K562 (cell line): ENCODE data around the gene RHEBL1. TPM values are rescaled to one million over a fixed set of nuclear protein-coding genes. Genes with fewer than 3 reads are reported as not detected.

Experiments used
- ATAC-seq: fragments of 200-7000 bp; cut with Tn5 transposase; 3 replicates; pipeline ENCODE4 v1.9.1; 2020; ENCODE audit warnings: moderate library complexity
- BruUV-seq: library from RNA; stranded (reverse); fragments of 400-500 nt; replicated peaks from 2 replicates; lab custom pipeline; 2021; lab: Mats Ljungman, UMichigan
- CTCF ChIA-PET: fragments of 300-600 bp; formaldehyde crosslinking; extraction: SDS; loops from one replicate; lab custom pipeline; 2021; ENCODE audit warnings: low intra/inter-chr PET ratio; lab: Yijun Ruan, JAX
- POLR2A ChIA-PET: fragments of 300-600, 350-650 bp; sonication (Branson Sonifier 250); formaldehyde crosslinking; extraction: SDS; loops from one replicate; lab custom pipeline; 2021; ENCODE audit warnings: antibody characterized with exemption, inconsistent platforms; lab: Yijun Ruan, JAX
- DNase-seq, 4 experiments: peaks; one replicate each; pipeline versions ENCODE4 v3.0.0 to v3.0.0-alpha.2; 2011 to 2018; ENCODE audit warnings: low spot score in 3 of 4, mixed read lengths in 3 of 4; ENCODE audit errors: extremely low read depth in 1 of 4
- FAIRE-seq: peaks from 2 replicates; lab custom pipeline; 2011; peaks lifted over from hg19 to GRCh38; lab: Jason Lieb, UNC
- H2AFZ ChIP-seq: 2 replicates; pipeline ENCODE4 v1.6.0; 2011; ENCODE audit warnings: low read depth, low read length, control low read depth, inconsistent platforms
- H3K27ac ChIP-seq: fragments of 200-600 bp; 3 replicates; pipeline ENCODE4 v1.8.0; 2011; ENCODE audit warnings: low read depth, mild to moderate bottlenecking, control low read depth, inconsistent platforms, low read length, moderate library complexity, mixed read lengths; ENCODE audit errors: extremely low read depth
- H3K27me3 ChIP-seq, 2 experiments: fragments of 300-600 bp in 1 of 2; 2 replicates in 1 of 2; 3 replicates in 1 of 2; pipeline versions ENCODE4 v1.6.0 to v1.8.0; 2011; ENCODE audit warnings: inconsistent platforms in 2 of 2, low read length in 2 of 2, mild to moderate bottlenecking in 1 of 2, mixed read lengths in 1 of 2, moderate library complexity in 1 of 2; ENCODE audit not compliant: control insufficient read depth in 2 of 2, insufficient read depth in 2 of 2
- H3K36me3 ChIP-seq: fragments of 300-600 bp; 3 replicates; pipeline ENCODE4 v1.8.0; 2011; ENCODE audit warnings: mild to moderate bottlenecking, low read length, inconsistent platforms; ENCODE audit not compliant: control insufficient read depth, insufficient read depth
- H3K4me1 ChIP-seq, 2 experiments: fragments of 200-600 bp in 1 of 2; replicated peaks in 1 of 2; 2 replicates in 1 of 2; 3 replicates in 1 of 2; pipeline versions ENCODE4 v1.5.1 to v1.8.0; 2011; ENCODE audit warnings: inconsistent platforms in 2 of 2, low read length in 2 of 2, mild to moderate bottlenecking in 1 of 2, mixed read lengths in 1 of 2, moderate library complexity in 1 of 2; ENCODE audit not compliant: control insufficient read depth in 2 of 2, insufficient read depth in 2 of 2
- H3K4me2 ChIP-seq: 2 replicates; pipeline ENCODE4 v1.6.1; 2011; ENCODE audit warnings: low read length, control low read depth, inconsistent platforms, mixed read lengths; ENCODE audit not compliant: insufficient read depth
- H3K4me3 ChIP-seq: fragments of 200-600 bp; sonication (generic), shearing (Covaris generic); 2 replicates; pipeline ENCODE4 v1.5.1; 2016; ENCODE audit warnings: control low read depth, inconsistent platforms
- H3K79me2 ChIP-seq: fragments of 200-600 bp; 3 replicates; pipeline ENCODE4 v1.8.0; 2011; ENCODE audit warnings: low read length, inconsistent platforms; ENCODE audit not compliant: control insufficient read depth, insufficient read depth
- H3K9ac ChIP-seq, 2 experiments: 2 replicates each; pipeline versions ENCODE4 v1.6.0 to v1.6.1; 2011; ENCODE audit warnings: low read depth in 2 of 2, low read length in 2 of 2, control low read depth in 1 of 2, inconsistent platforms in 1 of 2, mild to moderate bottlenecking in 1 of 2, mixed read lengths in 1 of 2; ENCODE audit not compliant: insufficient read depth in 1 of 2
- H3K9me1 ChIP-seq: one replicate; pipeline ENCODE4 v1.6.0; 2011; ENCODE audit warnings: inconsistent platforms, mild to moderate bottlenecking, low read length, moderate library complexity; ENCODE audit not compliant: control insufficient read depth, insufficient read depth
- H3K9me3 ChIP-seq: replicated peaks from 2 replicates; pipeline ENCODE4 v1.5.1; 2011; ENCODE audit warnings: low read depth, low read length, inconsistent platforms; ENCODE audit not compliant: control insufficient read depth, insufficient read depth
- H4K20me1 ChIP-seq: replicated peaks from 2 replicates; pipeline ENCODE4 v1.6.1; 2011; ENCODE audit warnings: low read length, inconsistent platforms, mixed read lengths; ENCODE audit not compliant: control insufficient read depth, insufficient read depth
- ELF1 ChIP-seq: fragments of 200-800 bp; sonication (Bioruptor generic); IDR thresholded peaks from 2 replicates; pipeline ENCODE4 v1.6.1; 2016; ENCODE audit warnings: missing genetic modification characterization, missing compliant biosample characterization
- FIP1L1 ChIP-seq: fragments of 200-400 bp; formaldehyde crosslinking; IDR thresholded peaks from 2 replicates; pipeline ENCODE4 v1.6.1; 2018; ENCODE audit warnings: mild to moderate bottlenecking, low read depth, low read length; ENCODE audit not compliant: poor library complexity, severe bottlenecking
- GATA2 ChIP-seq: sonication (generic); formaldehyde crosslinking; IDR thresholded peaks from 2 replicates; pipeline ENCODE4 v1.4.0; 2020; ENCODE audit warnings: mild to moderate bottlenecking, missing genetic modification reagents
- HDAC8 ChIP-seq: fragments of 450-650 bp; IDR thresholded peaks from 2 replicates; pipeline ENCODE4 v1.6.1; 2016; ENCODE audit warnings: mild to moderate bottlenecking, missing genetic modification characterization, moderate library complexity, missing compliant biosample characterization
- JUN ChIP-seq, 2 experiments: sonication (generic) in 1 of 2; formaldehyde crosslinking in 1 of 2; IDR thresholded peaks; 2 replicates each; pipeline versions ENCODE4 v1.6.1 to v1.8.0; 2012 to 2022; ENCODE audit warnings: borderline replicate concordance in 2 of 2, mild to moderate bottlenecking in 2 of 2, improper control_type of control experiment in 1 of 2, low read depth in 1 of 2, low read length in 1 of 2, missing genetic modification reagents in 1 of 2
- POU5F1 ChIP-seq: fragments of 150-350 bp; IDR thresholded peaks from 2 replicates; pipeline ENCODE4 v1.6.1; 2014; ENCODE audit warnings: borderline replicate concordance, low read length, low read depth, mild to moderate bottlenecking; ENCODE audit not compliant: partially characterized antibody
- PURB ChIP-seq: sonication (generic); formaldehyde crosslinking; IDR thresholded peaks from 2 replicates; pipeline ENCODE4 v1.9.0; 2021; ENCODE audit warnings: low read depth, mild to moderate bottlenecking, missing genetic modification reagents
- SMAD4 ChIP-seq: fragments of 250-450 bp; sonication (Bioruptor Pico); conservative IDR thresholded peaks from 2 replicates; pipeline ENCODE4 v1.8.0; 2021; ENCODE audit warnings: inconsistent platforms, mild to moderate bottlenecking, moderate library complexity
- ZNF140 ChIP-seq: fragments of 250-450 bp; sonication (Bioruptor Pico); IDR thresholded peaks from 2 replicates; pipeline ENCODE4 v1.8.0; 2021; ENCODE audit warnings: moderate library complexity, mild to moderate bottlenecking, inconsistent platforms
- ZNF586 ChIP-seq: fragments of 450-650 bp; formaldehyde crosslinking; conservative IDR thresholded peaks from 2 replicates; pipeline ENCODE4 v1.4.0; 2020; ENCODE audit warnings: mild to moderate bottlenecking, moderate library complexity
- WGBS: fragments of 100-300 bp; shearing (Covaris generic); methylation state at CpG from one replicate; pipeline ENCODE4 v1.1.6; 2016; ENCODE audit warnings: low coverage, mixed read lengths; ENCODE audit not compliant: insufficient coverage; ENCODE audit errors: missing lambda C conversion rate; 5-methylcytosine and 5-hydroxymethylcytosine counted together
- in situ Hi-C: fragments of 300-500 bp; cut with MboI; formaldehyde crosslinking; loops from 4 replicates; pipeline ENCODE4 v1.15.0; 2018; ENCODE audit warnings: inconsistent platforms, mixed read lengths
- intact Hi-C: fragments of 100-400 bp; cut with micrococcal nuclease; formaldehyde crosslinking; loops from 2 replicates; pipeline ENCODE4 v1.14.2; 2022
- polyA plus RNA-seq, 8 experiments: library from polyadenylated mRNA; depleted of rRNA in 4 of 8; stranded (reverse) in 5 of 8; unstranded in 3 of 8; fragments of >200 nt; fragmentation: Nextera tagmentation in 2 of 8; fragmentation: Illumina TruSeq in 1 of 8; extraction: Ambion mirVana in 2 of 8; extraction: Trizol in 1 of 8; gene quantifications; 2 replicates each; pipeline versions ENCODE4 v1.2.1 to v1.2.3, GENCODE V29; 2011 to 2014; ENCODE audit warnings: inconsistent platforms in 1 of 8, missing spikeins in 1 of 8
- total RNA-seq, 7 experiments: library from RNA; depleted of rRNA in 6 of 7; stranded (reverse); fragments of >200 nt in 6 of 7; fragmentation: Illumina TruSeq in 2 of 7; extraction: Trizol in 2 of 7; gene quantifications; 2 replicates each; pipeline versions ENCODE4 v1.2.1 to v1.2.3, GENCODE V29; 2011 to 2021; ENCODE audit warnings: low replicate concordance in 1 of 7
- TF ChIP-seq, protein P1 (sequence below): fragments of 450-650 bp; IDR thresholded peaks from 2 replicates; pipeline ENCODE4 v1.6.1; 2017; ENCODE audit warnings: mild to moderate bottlenecking, moderate library complexity
- TF ChIP-seq, protein P2 (sequence below): fragments of 250-450 bp; sonication (Bioruptor Pico); IDR thresholded peaks from 2 replicates; pipeline ENCODE4 v1.5.0; 2021; ENCODE audit warnings: mild to moderate bottlenecking, borderline replicate concordance
- TF ChIP-seq, protein P3 (sequence below): fragments of 250-450 bp; sonication (Bioruptor Pico); IDR thresholded peaks from 2 replicates; pipeline ENCODE4 v1.4.0; 2020; ENCODE audit warnings: mild to moderate bottlenecking

The RHEBL1 gene
- total and polyA plus RNA-seq, 9 of the 15 experiments (the other 6 are each of a cell fraction or from before 2014, with no cell fraction given): 4.3 to 36.1 (median 8.2) TPM

DNA sequence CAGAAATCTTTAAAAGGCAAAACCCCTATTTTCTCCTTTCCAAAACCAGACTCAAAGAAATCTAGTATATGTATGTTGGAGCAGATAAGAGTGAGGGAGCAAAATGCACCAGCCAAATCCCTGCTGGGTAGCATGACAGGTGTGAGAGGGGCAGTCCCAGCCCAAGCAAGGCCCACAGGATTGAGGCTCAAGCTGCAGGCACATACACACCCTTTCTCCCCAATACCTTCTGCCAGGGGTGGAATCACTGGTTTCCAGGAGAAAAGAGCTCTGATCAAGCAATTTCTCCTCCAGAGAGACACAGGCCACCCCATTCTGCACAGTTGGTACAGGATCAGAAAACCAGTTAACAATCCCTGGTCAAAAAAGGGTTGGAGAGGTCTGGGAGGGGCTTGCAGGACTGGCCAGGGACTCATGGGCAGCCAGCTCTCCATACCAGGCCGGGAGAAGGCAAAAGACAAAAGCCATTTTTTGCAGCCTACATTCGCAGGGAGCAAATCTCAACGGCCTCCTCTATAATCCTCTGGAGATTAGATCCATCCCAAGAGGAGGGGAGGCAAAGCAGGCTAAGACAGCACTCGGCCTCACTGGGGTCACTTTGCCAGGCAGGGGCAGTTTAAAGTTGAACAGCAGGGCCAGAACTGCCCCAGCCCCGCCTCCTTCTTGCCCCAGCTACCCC lies 11.3 kb downstream of the RHEBL1 start:
- POLR2A ChIA-PET: interaction anchor here (0.5 to 6.4 kb wide), 19 partner anchors 8 to 523 kb away, joined by 3 to 40 read pairs (median 4); partner anchors contain the start of genes RHEBL1, TUBA1B and TUBA1C
- WGBS: 5% methylated on average over 5 of the region's 5 CpGs
- FAIRE-seq (no peak), DNase-seq (peak in 1 of 4 experiments; percentile 11), ATAC-seq (no peak)
- Histone ChIP-seq H3K36me3 (peaks cover 35% of the 10 kb centered on the region), H3K4me1 (peaks cover 13 to 24% of the 10 kb centered on the region in 2 experiments; a peak in 4 of 5 replicates), H3K9ac (peak overlapping the region; percentile 96 to 98), H4K20me1 (peaks cover 51% of the 10 kb centered on the region), H3K4me2 (peak overlapping the region; percentile 94), H3K9me3 (no peaks in the 10 kb centered on the region), H2AFZ (no peak overlapping the region), H3K27me3 (no peaks in the 10 kb centered on the region), H3K4me3 (peak overlapping the region; percentile 94), H3K27ac (peak overlapping the region; percentile 98; the same call in 2 of the 3 replicates), H3K9me1 (peaks cover 4% of the 10 kb centered on the region), H3K79me2 (peaks cover 82% of the 10 kb centered on the region)
- in situ Hi-C loops (no loop called here), intact Hi-C loops (no loop called here)
- CTCF ChIA-PET: no interaction called here
- no TSS peak for BruUV-seq
- no peak; the same call in 1 of the 2 replicates for TF ChIP-seq ELF1 (tag)
- TF ChIP-seq, protein P1, sequence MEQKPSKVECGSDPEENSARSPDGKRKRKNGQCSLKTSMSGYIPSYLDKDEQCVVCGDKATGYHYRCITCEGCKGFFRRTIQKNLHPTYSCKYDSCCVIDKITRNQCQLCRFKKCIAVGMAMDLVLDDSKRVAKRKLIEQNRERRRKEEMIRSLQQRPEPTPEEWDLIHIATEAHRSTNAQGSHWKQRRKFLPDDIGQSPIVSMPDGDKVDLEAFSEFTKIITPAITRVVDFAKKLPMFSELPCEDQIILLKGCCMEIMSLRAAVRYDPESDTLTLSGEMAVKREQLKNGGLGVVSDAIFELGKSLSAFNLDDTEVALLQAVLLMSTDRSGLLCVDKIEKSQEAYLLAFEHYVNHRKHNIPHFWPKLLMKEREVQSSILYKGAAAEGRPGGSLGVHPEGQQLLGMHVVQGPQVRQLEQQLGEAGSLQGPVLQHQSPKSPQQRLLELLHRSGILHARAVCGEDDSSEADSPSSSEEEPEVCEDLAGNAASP: no peak
- TF ChIP-seq ZNF586 (CRISPR knock-in tag): no peak
- TF ChIP-seq SMAD4: no peak
- no peak for TF ChIP-seq GATA2 (CRISPR knock-in tag)
- TF ChIP-seq JUN (IDR thresholded peaks at IDR 0.05; ENCODE audit: borderline replicate concordance, low read depth, low read length): no peak
- TF ChIP-seq JUN (CRISPR knock-in tag; IDR thresholded peaks at IDR 0.05; ENCODE audit: borderline replicate concordance): no peak
- no peak for TF ChIP-seq PURB (CRISPR knock-in tag)
- TF ChIP-seq POU5F1: no peak
- TF ChIP-seq ZNF140 (CRISPR knock-in tag): no peak
- TF ChIP-seq, protein P2, sequence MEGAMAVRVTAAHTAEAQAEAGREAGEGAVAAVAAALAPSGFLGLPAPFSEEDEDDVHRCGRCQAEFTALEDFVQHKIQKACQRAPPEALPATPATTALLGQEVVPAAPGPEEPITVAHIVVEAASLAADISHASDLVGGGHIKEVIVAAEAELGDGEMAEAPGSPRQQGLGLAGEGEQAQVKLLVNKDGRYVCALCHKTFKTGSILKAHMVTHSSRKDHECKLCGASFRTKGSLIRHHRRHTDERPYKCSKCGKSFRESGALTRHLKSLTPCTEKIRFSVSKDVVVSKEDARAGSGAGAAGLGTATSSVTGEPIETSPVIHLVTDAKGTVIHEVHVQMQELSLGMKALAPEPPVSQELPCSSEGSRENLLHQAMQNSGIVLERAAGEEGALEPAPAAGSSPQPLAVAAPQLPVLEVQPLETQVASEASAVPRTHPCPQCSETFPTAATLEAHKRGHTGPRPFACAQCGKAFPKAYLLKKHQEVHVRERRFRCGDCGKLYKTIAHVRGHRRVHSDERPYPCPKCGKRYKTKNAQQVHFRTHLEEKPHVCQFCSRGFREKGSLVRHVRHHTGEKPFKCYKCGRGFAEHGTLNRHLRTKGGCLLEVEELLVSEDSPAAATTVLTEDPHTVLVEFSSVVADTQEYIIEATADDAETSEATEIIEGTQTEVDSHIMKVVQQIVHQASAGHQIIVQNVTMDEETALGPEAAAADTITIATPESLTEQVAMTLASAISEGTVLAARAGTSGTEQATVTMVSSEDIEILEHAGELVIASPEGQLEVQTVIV: no peak
- TF ChIP-seq, protein P3, sequence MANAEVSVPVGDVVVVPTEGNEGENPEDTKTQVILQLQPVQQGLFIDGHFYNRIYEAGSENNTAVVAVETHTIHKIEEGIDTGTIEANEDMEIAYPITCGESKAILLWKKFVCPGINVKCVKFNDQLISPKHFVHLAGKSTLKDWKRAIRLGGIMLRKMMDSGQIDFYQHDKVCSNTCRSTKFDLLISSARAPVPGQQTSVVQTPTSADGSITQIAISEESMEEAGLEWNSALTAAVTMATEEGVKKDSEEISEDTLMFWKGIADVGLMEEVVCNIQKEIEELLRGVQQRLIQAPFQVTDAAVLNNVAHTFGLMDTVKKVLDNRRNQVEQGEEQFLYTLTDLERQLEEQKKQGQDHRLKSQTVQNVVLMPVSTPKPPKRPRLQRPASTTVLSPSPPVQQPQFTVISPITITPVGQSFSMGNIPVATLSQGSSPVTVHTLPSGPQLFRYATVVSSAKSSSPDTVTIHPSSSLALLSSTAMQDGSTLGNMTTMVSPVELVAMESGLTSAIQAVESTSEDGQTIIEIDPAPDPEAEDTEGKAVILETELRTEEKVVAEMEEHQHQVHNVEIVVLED (CRISPR knock-in tag): no peak
- no peak for TF ChIP-seq HDAC8 (tag)
- TF ChIP-seq FIP1L1: no peak
